Stimulated activated CD4-positive, alpha-beta T cell treated with anti-CD3 and anti-CD28 coated beads, TNF-alpha, amount 100 ng/mL, for 1 hour (primary cell): Measurements from ENCODE around the gene NFKB1.
"Not testable (repeated sequence)": the region's sequence is repeated elsewhere in the genome, so short reads cannot be mapped to it uniquely, and the experiment has no call there.

Source experiments
- DNase-seq, 3 donors: peaks; one replicate each; pipeline ENCODE4 v3.0.0-alpha.2; 2020; ENCODE audit warnings: low read depth in 3 of 3, low spot score in 1 of 3

NFKB1 gene

DNA sequence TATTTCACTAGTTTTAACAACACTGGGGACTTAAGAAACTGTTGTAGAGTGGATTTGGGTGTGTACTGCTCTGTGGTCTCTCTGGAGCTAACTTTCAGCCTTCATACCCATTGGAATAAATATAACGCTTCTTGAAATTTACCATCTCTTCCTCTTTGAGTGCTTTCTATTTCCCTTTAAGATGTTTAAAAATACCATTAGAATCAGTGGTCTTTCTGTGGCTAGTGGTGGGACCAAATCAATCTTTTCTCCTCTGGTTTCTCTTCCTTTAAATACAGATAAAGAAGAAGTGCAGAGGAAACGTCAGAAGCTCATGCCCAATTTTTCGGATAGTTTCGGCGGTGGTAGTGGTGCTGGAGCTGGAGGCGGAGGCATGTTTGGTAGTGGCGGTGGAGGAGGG, 92.0 kb downstream of the NFKB1 start:
- no peak for DNase-seq

DNA sequence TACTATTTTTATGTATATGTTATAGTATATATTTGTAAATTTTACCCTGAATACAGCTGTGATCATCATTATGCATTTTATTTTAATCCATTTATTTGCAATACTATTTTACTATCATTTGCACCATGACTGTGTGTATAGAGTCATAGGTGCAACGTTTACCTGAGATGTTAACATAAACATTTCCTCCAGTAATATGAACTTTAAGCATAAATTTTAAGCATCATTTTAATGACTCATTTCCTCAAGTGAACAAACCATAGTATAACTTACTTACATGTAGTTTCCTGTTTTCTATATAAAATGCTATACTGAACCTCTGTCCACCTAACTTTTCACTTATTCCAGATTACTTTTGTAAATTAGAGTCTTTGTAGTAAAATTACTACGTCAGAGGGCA, 92.8 kb downstream of the NFKB1 start:
- DNase-seq, result no peak

- DNase-seq, result no peak
These were observed 95.4 kb downstream of the NFKB1 start for GRCh38 chr4:102596532-102596931.

DNA sequence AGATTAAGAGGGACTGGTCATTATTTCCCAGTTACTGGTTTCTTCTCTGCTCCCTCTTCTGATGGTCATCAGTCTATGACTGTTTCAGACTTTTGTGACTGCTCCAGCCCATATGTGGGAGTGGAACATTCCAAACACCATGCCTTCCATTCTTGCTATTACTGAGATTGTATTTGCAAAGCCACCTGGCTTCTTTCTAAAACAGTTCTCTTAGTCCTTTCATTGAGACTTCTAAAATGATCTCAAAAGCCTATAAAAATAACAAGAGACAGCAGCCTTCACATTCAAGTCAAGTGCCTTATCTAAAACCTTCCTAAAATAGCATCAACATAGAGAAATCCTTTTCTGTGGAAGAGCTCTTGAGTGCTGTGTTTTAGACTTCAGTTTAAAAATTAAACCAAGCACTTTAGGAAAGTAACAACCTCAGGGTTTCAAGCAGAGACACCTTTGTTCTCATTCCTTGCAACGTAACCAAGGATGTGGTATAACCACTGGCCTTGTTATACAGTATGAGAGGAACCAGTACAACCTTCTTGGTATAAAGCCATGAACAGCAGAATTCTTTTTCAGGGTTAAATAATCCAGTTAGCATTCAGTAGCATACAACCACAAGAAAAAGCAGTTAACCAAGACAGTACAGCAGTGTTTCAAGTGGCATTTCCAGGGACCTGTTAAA, 97.1 kb downstream of the NFKB1 start:
- DNase-seq, result no peak

GRCh38 chr4:102598762-102599374, 97.7 kb downstream of the NFKB1 start:
- DNase-seq, result no peak

DNA sequence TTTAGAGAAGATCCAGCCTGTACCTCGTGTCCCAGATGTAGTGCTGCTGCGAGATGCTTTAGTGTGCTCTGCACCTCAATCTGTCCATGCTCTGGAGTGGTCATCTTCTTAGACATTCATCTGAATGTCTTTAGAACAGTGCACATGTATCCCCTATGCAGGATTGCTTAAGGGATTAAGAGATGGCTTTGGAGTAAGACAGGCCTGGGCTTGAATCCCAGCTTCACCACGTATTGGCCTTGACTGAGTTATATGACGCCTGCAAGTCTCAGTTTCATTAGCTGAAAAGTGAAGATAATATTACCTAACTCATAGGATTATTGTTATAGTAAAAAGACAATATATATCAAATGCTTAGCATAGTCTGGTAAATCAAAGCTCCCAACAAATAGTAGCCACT, 98.3 kb downstream of the NFKB1 start:
- no peak for DNase-seq

- DNase-seq, result no peak
These were observed 98.7 kb downstream of the NFKB1 start for GRCh38 chr4:102599886-102600285.

DNA sequence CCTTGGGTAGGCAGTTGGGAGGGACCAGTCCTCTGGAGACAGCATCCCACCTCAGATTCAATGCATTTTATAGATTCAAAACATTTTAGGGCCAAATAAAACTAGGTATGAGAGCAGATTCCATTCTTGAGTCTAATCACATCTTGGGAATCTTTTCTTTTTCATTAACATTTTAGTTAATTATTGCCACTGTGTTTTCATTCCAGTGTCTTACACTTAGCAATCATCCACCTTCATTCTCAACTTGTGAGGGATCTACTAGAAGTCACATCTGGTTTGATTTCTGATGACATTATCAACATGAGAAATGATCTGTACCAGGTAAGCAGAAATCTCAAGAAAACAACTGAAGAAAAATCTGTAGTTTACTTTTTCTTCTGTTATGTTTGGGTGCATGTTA, 99.5 kb downstream of the NFKB1 start:
- DNase-seq, result no peak

DNA sequence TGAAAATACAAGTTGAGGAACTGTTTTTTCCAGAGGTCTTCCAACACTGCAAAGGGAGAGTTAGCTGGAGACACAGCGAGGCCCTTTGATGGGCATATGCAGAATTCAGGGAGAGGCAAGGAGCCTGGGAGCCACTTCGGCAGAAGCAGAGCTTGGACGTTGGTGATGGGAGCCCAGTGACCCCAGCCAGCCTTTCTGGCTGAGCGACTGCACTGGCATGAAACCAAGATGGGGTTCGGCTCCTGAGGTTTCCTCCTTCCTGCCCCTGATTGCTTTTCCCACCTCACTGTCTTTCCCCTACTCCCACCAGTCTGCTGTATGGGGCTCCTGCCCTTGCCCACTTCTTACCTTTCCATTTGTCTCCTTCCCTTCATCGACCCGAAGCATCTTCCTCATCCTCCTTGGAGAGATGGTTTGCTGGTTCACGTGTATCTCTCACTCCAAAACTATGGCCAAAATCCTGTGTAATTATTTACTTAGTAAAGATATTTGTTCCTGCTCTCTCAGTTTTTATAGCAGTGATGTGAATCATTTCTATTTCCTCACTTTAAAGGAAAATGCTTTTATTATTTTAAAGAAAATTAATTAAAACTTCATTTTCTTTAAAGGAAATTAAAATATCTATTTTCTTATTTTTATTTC, 100.5 kb downstream of the NFKB1 start:
- DNase-seq, result no peak

- no peak for DNase-seq
These were observed 103.2 kb downstream of the NFKB1 start for GRCh38 chr4:102604222-102604940.

GRCh38 chr4:102606261-102606660, 105.1 kb downstream of the NFKB1 start:
- no peak for DNase-seq

DNA sequence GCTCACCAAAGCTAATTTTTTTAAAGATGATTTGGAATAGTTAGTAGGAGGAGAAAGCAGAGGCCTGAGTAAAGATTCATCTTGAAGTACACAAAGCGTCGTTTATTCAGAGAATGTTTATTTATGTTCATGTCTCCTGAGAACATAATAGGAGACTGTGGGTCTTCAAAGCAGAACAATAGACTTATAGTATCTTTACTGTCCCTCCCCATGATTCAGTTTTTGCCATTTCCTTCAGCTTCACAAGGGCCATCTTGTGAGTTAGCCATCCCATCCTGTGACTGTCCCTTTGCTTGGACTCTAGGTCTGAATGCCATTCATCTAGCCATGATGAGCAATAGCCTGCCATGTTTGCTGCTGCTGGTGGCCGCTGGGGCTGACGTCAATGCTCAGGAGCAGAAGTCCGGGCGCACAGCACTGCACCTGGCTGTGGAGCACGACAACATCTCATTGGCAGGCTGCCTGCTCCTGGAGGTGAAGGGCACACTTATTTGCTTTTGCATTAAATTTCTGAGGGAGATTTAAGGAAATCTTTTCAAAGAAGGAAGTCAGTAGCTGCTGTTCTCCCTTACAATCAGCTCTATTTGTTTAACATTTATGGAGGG, 105.8 kb downstream of the NFKB1 start:
- DNase-seq, result no peak

GRCh38 chr4:102608190-102608589, 107.0 kb downstream of the NFKB1 start:
- DNase-seq, result no peak

DNA sequence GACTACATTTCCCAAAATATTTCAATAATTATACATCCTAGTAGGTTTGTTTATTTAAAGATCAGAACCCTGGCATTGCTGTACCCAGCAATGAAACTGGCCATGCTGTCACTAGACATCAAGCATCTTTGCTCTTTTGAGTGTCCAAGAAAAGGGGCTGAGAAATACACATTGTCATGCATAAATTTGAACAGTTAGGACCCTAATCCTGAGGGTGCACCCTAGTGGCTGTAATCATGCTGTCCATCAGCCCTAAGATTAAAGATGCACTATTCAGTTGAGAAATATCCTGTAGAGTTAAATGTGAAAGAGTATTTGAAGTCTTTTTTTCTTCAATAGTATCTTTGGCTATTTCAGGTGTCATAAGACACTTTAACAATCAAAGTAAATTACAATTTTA, 108.8 kb downstream of the NFKB1 start:
- DNase-seq, result no peak

DNA sequence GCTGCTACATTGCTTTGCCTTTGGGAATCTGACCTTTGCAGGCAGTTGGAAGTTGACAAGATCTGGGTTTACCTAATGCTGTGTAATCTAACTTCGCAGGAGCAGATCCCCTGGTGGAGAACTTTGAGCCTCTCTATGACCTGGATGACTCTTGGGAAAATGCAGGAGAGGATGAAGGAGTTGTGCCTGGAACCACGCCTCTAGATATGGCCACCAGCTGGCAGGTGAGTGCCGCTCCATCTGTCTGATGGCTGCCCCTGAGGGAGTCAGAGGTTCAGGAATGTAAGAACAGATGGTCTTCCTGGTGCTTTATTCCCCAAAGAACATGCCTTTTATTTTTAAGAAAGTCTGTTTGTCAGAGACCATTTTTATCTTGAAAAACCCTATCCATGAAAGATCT, 109.3 kb downstream of the NFKB1 start:
- DNase-seq, result no peak

DNA sequence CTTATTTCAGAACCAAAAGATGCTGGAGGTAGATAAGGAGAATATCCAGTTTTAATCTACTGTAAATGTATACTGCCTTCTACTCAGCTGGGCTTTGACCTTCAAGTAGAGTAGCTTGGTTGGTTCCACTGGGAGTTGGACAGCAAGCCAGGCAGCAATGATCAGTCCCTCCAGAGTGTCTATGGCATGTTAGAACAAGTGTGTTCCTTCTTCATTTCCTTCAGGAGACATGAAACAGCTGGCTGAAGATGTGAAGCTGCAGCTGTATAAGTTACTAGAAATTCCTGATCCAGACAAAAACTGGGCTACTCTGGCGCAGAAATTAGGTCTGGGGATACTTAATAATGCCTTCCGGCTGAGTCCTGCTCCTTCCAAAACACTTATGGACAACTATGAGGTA, 111.1 kb downstream of the NFKB1 start:
- DNase-seq, result no peak

GRCh38 chr4:102612824-102613366, 111.7 kb downstream of the NFKB1 start:
- DNase-seq, result no peak

DNA sequence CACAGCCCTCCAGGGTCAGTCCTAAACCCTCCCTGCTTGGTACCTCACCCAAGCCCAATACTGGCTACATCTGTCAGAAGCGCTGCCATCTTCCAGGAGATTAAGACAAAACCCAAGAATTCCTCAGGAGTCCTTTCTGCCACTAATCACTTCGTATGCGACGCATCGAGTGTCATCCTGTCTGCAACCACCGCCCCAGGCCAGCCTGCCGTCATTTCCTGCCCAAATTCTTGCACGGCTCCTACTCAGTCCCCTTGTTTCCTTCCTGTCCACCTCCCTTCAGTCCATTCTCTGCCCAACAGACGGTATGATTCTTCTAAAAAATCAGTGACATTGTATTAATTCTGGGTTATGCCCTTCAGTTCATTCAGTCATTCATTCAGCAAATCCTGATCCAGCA, 113.6 kb downstream of the NFKB1 start:
- no peak for DNase-seq

DNA sequence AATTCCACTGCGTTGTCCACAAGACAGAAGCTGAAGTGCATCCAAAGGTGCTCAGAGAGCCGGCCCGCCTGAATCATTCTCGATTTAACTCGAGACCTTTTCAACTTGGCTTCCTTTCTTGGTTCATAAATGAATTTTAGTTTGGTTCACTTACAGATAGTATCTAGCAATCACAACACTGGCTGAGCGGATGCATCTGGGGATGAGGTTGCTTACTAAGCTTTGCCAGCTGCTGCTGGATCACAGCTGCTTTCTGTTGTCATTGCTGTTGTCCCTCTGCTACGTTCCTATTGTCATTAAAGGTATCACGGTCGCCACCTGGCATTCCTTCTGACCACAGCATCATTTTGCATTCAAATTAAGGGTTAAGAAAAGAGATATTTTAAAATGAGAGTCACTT, 115.5 kb downstream of the NFKB1 start:
- DNase-seq, result no peak

- not testable (repeated sequence) for DNase-seq
These were observed 117.9 kb downstream of the NFKB1 start for GRCh38 chr4:102619021-102619420.
